Measurements from ENCODE around the gene RILPL2.
"Not testable (repeated sequence)": the region's sequence is repeated elsewhere in the genome, so short reads cannot be mapped to it uniquely, and the experiment has no call there.

The RILPL2 gene

GRCh38 chr12:123379391-123379790 lies 57.1 kb downstream of the RILPL2 start:
- no peak for DNase-seq

DNA sequence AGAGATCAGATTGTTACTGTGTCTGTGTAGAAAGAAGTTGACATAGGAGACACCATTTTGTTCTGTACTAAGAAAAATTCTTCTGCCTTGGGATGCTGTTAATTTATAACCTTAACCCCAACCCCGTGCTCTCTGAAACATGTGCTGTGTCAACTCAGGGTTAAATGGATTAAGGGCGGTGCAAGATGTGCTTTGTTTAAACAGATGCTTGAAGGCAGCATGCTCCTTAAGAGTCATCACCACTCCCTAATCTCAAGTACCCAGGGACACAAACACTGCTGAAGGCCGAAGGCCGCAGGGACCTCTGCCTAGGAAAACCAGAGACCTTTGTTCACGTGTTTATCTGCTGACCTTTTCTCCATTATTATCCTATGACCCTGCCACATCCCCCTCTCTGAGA lies 64.1 kb downstream of the RILPL2 start:
- not testable (repeated sequence) for DNase-seq

- not testable (repeated sequence) for DNase-seq
Observed at GRCh38 chr12:123371667-123372368, 64.7 kb downstream of the RILPL2 start.

- DNase-seq = no peak
Observed at GRCh38 chr12:123369229-123369628, 67.3 kb downstream of the RILPL2 start.

GRCh38 chr12:123368431-123368830 lies 68.1 kb downstream of the RILPL2 start:
- DNase-seq = not testable (repeated sequence)

DNA sequence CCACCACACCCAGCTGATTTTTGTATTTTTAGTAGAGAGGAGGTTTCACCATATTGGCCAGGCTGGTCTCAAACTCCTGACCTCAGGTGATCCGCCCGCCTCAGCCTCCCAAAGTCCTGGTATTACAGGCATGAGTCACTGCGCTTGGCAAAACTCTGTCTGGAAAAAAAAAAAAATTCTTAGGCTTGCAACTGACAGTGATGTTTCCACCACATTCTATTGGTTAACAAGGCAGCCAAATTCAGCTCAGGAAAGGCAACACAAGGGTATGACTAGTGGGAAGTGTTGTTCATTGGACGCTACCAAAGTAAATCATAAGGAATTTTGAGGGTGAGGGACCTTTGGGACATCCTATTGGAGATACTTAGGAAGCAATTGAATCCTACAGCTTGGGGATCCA lies 69.0 kb downstream of the RILPL2 start:
- no peak for DNase-seq
